CD4-positive, CD25-positive, alpha-beta regulatory T cell (primary cell): Measurements from ENCODE around the gene LMX1B. TPM values are rescaled to one million over a fixed set of nuclear protein-coding genes. Genes with fewer than 3 reads are reported as not detected.
"Not testable (repeated sequence)": the region's sequence is repeated elsewhere in the genome, so short reads cannot be mapped to it uniquely, and the experiment has no call there.

Source experiments
- ATAC-seq, 2 donors: fragments of 150-1000 bp; cut with Tn5 transposase; one replicate each; pipeline ENCODE4 v1.10.0; 2021; ENCODE audit warnings: low read depth in 2 of 2, moderate number of reproducible peaks in 2 of 2, moderate library complexity in 1 of 2
- DNase-seq, 3 donors: peaks; one replicate each; pipeline versions ENCODE4 v3.0.0 to v3.0.0-alpha.2; 2012 to 2022; ENCODE audit warnings: mixed read lengths in 1 of 3
- H3K27ac ChIP-seq: one replicate; pipeline ENCODE4 v1.7.0; 2013; ENCODE audit warnings: mild to moderate bottlenecking, low read length; ENCODE audit not compliant: insufficient read depth, poor library complexity, severe bottlenecking
- H3K27me3 ChIP-seq: one replicate; pipeline ENCODE4 v1.7.0; 2013; ENCODE audit warnings: low read length; ENCODE audit not compliant: control insufficient read depth, insufficient read depth
- H3K36me3 ChIP-seq: one replicate; pipeline ENCODE4 v1.7.0; 2013; ENCODE audit warnings: mild to moderate bottlenecking, low read length, moderate library complexity; ENCODE audit not compliant: control insufficient read depth, insufficient read depth
- H3K4me1 ChIP-seq: 2 replicates; pipeline ENCODE4 v1.7.0; 2013; ENCODE audit warnings: mild to moderate bottlenecking, low read length; ENCODE audit not compliant: insufficient read depth, control insufficient read depth, poor library complexity, severe bottlenecking
- H3K4me3 ChIP-seq: one replicate; pipeline ENCODE4 v1.7.0; 2013; ENCODE audit warnings: low read depth, mild to moderate bottlenecking, low read length, moderate library complexity
- H3K9me3 ChIP-seq, 2 experiments: 1 replicate in 1 of 2; 2 replicates in 1 of 2; pipeline ENCODE4 v1.7.0; 2013; ENCODE audit warnings: low read length in 2 of 2, mild to moderate bottlenecking in 1 of 2, moderate library complexity in 1 of 2; ENCODE audit not compliant: control insufficient read depth in 2 of 2
- H3K27ac Mint-ChIP-seq, 3 donors: one replicate each; pipeline ENCODE4 v1.8.0; 2020 to 2022; ENCODE audit warnings: mild to moderate bottlenecking in 3 of 3, mixed read lengths in 3 of 3, moderate library complexity in 2 of 3
- H3K27me3 Mint-ChIP-seq: one replicate; pipeline ENCODE4 v1.8.0; 2022; ENCODE audit warnings: mild to moderate bottlenecking, mixed read lengths
- H3K36me3 Mint-ChIP-seq: one replicate; pipeline ENCODE4 v1.8.0; 2020; ENCODE audit warnings: mixed read lengths
- H3K4me1 Mint-ChIP-seq, 4 donors: one replicate each; pipeline ENCODE4 v1.8.0; 2020 to 2022; ENCODE audit warnings: mixed read lengths in 4 of 4, mild to moderate bottlenecking in 1 of 4
- H3K4me3 Mint-ChIP-seq, 4 donors: one replicate each; pipeline ENCODE4 v1.8.0; 2020 to 2022; ENCODE audit warnings: mild to moderate bottlenecking in 4 of 4, mixed read lengths in 4 of 4, moderate library complexity in 3 of 4
- H3K9me3 Mint-ChIP-seq, 7 donors: one replicate each; pipeline ENCODE4 v1.8.0; 2020 to 2022; ENCODE audit warnings: mixed read lengths in 7 of 7, mild to moderate bottlenecking in 3 of 7, moderate library complexity in 2 of 7
- polyA plus RNA-seq, 4 donors: library from polyadenylated mRNA; unstranded; fragments of 300-500 nt; fragmentation: Illumina TruSeq; gene quantifications; one replicate each; pipeline ENCODE4 v1.2.3, GENCODE V29; 2021
- total RNA-seq: library from RNA; stranded (reverse); gene quantifications from one replicate; pipeline ENCODE4 v1.2.3, GENCODE V29; 2022

LMX1B gene
- total RNA-seq (not detected), polyA plus RNA-seq (not detected)

DNA sequence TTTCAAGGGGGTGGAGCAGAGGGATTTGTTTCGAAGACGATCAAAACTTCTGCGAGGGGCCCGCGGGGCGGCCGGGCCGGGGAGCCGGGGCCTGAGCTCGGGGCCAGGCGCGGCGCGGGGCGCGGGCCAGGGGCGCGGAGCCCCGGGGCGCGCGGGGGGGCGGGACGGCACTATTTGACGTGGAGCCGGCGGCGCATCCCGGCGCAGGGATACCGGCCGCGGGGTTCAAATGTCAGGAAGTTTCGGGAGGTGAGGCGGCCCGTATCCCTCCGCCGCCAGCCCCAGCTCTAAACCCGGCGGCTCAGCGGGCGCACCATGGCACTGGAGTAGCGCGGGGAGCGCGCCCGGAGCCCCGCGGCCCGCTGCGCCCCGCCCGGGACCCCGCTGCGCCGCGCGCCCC lies at the start of gene LMX1B:
LMX1B (plus strand) TSS at position 278 of the 400 bp plus-strand sequence. CDS start 522 bp downstream, outside the sequence.
- peak within 1 kb of the TSS; percentile 9 to 83 (median 62) for H3K4me3 Mint-ChIP-seq
- peaks cover 74% of the 10 kb centered on the region for H3K27me3 Mint-ChIP-seq
- Histone ChIP-seq H3K27ac (no peak within 1 kb of the TSS), H3K27me3 (peaks cover 26% of the 10 kb centered on the region), H3K9me3 (no peaks in the 10 kb centered on the region), H3K36me3 (no peaks in the 10 kb centered on the region), H3K4me1 (peaks cover 36% of the 10 kb centered on the region), H3K4me3 (no peak within 1 kb of the TSS)
- no peaks in the 10 kb centered on the region for H3K9me3 Mint-ChIP-seq
- H3K4me1 Mint-ChIP-seq, result peaks cover 0 to 33% (median 11%) of the 10 kb centered on the region in 4 donors
- DNase-seq (peak in 1 of 3 donors; percentile 14), ATAC-seq (no peak)
- no peaks in the 10 kb centered on the region for H3K36me3 Mint-ChIP-seq
- peak within 1 kb of the TSS in 1 of 3 donors; percentile 88 for H3K27ac Mint-ChIP-seq

- Mint-ChIP-seq H3K36me3 (no peaks in the 10 kb centered on the region), H3K4me3 (no peak overlapping the region), H3K4me1 (no peaks in the 10 kb centered on the region), H3K27me3 (peaks cover 31% of the 10 kb centered on the region), H3K27ac (no peak overlapping the region), H3K9me3 (no peaks in the 10 kb centered on the region)
- ATAC-seq, result no peak
- Histone ChIP-seq H3K36me3 (no peaks in the 10 kb centered on the region), H3K27ac (no peak overlapping the region), H3K4me3 (no peak overlapping the region), H3K9me3 (no peaks in the 10 kb centered on the region), H3K4me1 (no peaks in the 10 kb centered on the region), H3K27me3 (no peaks in the 10 kb centered on the region)
- no peak for DNase-seq
Observed at GRCh38 chr9:126564128-126564527, 49.6 kb upstream of the LMX1B start.

GRCh38 chr9:126564716-126565115 lies 49.0 kb upstream of the LMX1B start:
- H3K4me1 ChIP-seq, result no peaks in the 10 kb centered on the region
- H3K4me1 Mint-ChIP-seq, result no peaks in the 10 kb centered on the region
- peaks cover 25% of the 10 kb centered on the region for H3K27me3 Mint-ChIP-seq
- H3K36me3 ChIP-seq, result no peaks in the 10 kb centered on the region
- H3K36me3 Mint-ChIP-seq, result no peaks in the 10 kb centered on the region
- H3K27ac ChIP-seq, result no peak overlapping the region
- H3K27me3 ChIP-seq, result no peaks in the 10 kb centered on the region
- H3K9me3 ChIP-seq, result no peaks in the 10 kb centered on the region
- H3K27ac Mint-ChIP-seq, result no peak overlapping the region
- DNase-seq (no peak), ATAC-seq (no peak)
- no peaks in the 10 kb centered on the region for H3K9me3 Mint-ChIP-seq
- no peak overlapping the region for H3K4me3 Mint-ChIP-seq
- H3K4me3 ChIP-seq, result no peak overlapping the region

GRCh38 chr9:126565336-126566128 lies 48.2 kb upstream of the LMX1B start:
- Histone ChIP-seq H3K9me3 (no peaks in the 10 kb centered on the region), H3K4me1 (no peaks in the 10 kb centered on the region), H3K27ac (no peak overlapping the region), H3K36me3 (no peaks in the 10 kb centered on the region), H3K4me3 (no peak overlapping the region), H3K27me3 (no peaks in the 10 kb centered on the region)
- no peak for ATAC-seq
- Mint-ChIP-seq H3K4me1 (no peaks in the 10 kb centered on the region), H3K9me3 (no peaks in the 10 kb centered on the region), H3K27ac (no peak overlapping the region), H3K4me3 (no peak overlapping the region), H3K36me3 (no peaks in the 10 kb centered on the region), H3K27me3 (peaks cover 20% of the 10 kb centered on the region)
- DNase-seq, result no peak

- H3K9me3 ChIP-seq, result no peaks in the 10 kb centered on the region
- H3K27me3 ChIP-seq, result no peaks in the 10 kb centered on the region
- Mint-ChIP-seq H3K36me3 (no peaks in the 10 kb centered on the region), H3K9me3 (no peaks in the 10 kb centered on the region), H3K4me3 (no peak overlapping the region), H3K27me3 (peaks cover 9% of the 10 kb centered on the region), H3K4me1 (no peaks in the 10 kb centered on the region), H3K27ac (no peak overlapping the region)
- H3K4me3 ChIP-seq, result no peak overlapping the region
- no peak for DNase-seq
- no peaks in the 10 kb centered on the region for H3K4me1 ChIP-seq
- no peak overlapping the region for H3K27ac ChIP-seq
- no peaks in the 10 kb centered on the region for H3K36me3 ChIP-seq
- no peak for ATAC-seq
Observed at GRCh38 chr9:126569036-126569435, 44.7 kb upstream of the LMX1B start.

DNA sequence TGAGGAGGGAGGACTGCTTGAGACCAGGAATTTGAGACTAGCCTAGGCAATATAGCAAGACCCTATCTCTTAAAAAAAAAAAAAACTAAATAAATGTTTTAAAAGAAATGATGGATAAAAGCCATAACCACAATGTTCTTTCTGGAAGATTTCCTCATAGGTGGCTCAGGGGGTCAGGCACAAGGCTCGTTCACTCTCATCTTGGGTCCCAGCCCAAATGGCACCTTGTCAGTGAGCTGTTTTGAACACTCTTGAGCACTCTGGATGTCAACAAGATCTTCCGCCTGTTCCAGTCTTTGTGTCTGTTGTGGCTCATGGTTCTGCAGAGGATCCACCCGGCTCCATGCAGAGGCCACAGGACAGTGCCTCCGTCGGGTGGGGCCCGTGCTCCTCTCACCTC lies 35.7 kb upstream of the LMX1B start:
- peaks cover 4% of the 10 kb centered on the region for H3K27me3 ChIP-seq
- Mint-ChIP-seq H3K36me3 (no peaks in the 10 kb centered on the region), H3K4me3 (no peak overlapping the region), H3K9me3 (no peaks in the 10 kb centered on the region), H3K27ac (no peak overlapping the region), H3K27me3 (peaks cover 17% of the 10 kb centered on the region), H3K4me1 (peaks cover 0 to 2% (median 0%) of the 10 kb centered on the region in 4 donors)
- no peaks in the 10 kb centered on the region for H3K4me1 ChIP-seq
- H3K9me3 ChIP-seq, result no peaks in the 10 kb centered on the region
- no peak for ATAC-seq
- no peak overlapping the region for H3K27ac ChIP-seq
- H3K4me3 ChIP-seq, result no peak overlapping the region
- no peaks in the 10 kb centered on the region for H3K36me3 ChIP-seq
- no peak for DNase-seq

- peaks cover 34% of the 10 kb centered on the region for H3K27me3 Mint-ChIP-seq
- not testable (repeated sequence) for H3K27ac Mint-ChIP-seq, H3K4me1 ChIP-seq, H3K4me3 ChIP-seq, H3K9me3 Mint-ChIP-seq, H3K9me3 ChIP-seq, H3K4me1 Mint-ChIP-seq, H3K36me3 Mint-ChIP-seq, DNase-seq, H3K4me3 Mint-ChIP-seq, ATAC-seq, H3K27me3 ChIP-seq, H3K27ac ChIP-seq, H3K36me3 ChIP-seq
Observed at GRCh38 chr9:126580319-126580718, 33.4 kb upstream of the LMX1B start.

GRCh38 chr9:126581893-126582292 lies 31.8 kb upstream of the LMX1B start:
- peaks cover 0 to 2% (median 0%) of the 10 kb centered on the region in 4 donors for H3K4me1 Mint-ChIP-seq
- peaks cover 4% of the 10 kb centered on the region for H3K27me3 ChIP-seq
- no peak for ATAC-seq
- peaks cover 43% of the 10 kb centered on the region for H3K27me3 Mint-ChIP-seq
- no peak overlapping the region for H3K27ac Mint-ChIP-seq
- no peaks in the 10 kb centered on the region for H3K4me1 ChIP-seq
- no peaks in the 10 kb centered on the region for H3K9me3 ChIP-seq
- H3K36me3 ChIP-seq, result no peaks in the 10 kb centered on the region
- H3K4me3 Mint-ChIP-seq, result no peak overlapping the region
- H3K36me3 Mint-ChIP-seq, result no peaks in the 10 kb centered on the region
- no peak for DNase-seq
- H3K9me3 Mint-ChIP-seq, result no peaks in the 10 kb centered on the region
- no peak overlapping the region for H3K27ac ChIP-seq
- H3K4me3 ChIP-seq, result no peak overlapping the region
